ENCODE results near the gene ANGPTL3. TPM values are rescaled to one million over a fixed set of nuclear protein-coding genes. Genes with fewer than 3 reads are reported as not detected.
"Not testable (repeated sequence)": the region's sequence is repeated elsewhere in the genome, so short reads cannot be mapped to it uniquely, and the experiment has no call there.

The ANGPTL3 gene
- total and polyA plus RNA-seq, 10 of the 15 experiments (the other 5 are each of a cell fraction or from before 2014, with no cell fraction given) = 0.05 to 0.15 (median 0.07) TPM; not detected in 7

DNA sequence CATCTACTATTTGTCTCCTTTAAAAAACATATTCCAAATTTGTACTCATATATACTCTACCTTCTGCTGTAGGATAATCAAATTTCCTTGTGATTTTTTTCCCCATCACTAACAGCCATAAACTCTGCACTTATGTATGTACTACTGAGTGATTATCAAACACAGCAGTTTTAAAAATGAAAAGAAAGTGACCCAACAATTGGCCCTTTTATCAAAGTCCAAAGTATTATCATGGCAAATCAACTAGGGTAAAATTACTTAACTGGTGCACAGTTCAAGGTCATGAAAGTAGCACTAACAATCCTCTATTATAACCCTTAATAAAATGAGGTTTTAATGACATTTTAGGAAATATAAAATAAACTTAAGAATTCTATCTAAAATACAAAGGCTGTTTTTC is 11.6 kb downstream of the ANGPTL3 start:
- no peaks in the 10 kb centered on the region for H4K20me1 ChIP-seq (ENCODE audit: control insufficient read depth, insufficient read depth)
- in situ Hi-C loops (cut with MboI) = no loop called here
- POLR2A ChIA-PET = no interaction called here
- H3K4me2 ChIP-seq (ENCODE audit: control insufficient read depth, insufficient read depth) = no peak overlapping the region
- no peak overlapping the region for H3K27ac ChIP-seq (ENCODE audit: control insufficient read depth, insufficient read depth)
- TF ChIP-seq ZNF384 (IDR thresholded peaks at IDR 0.05; ENCODE audit: borderline replicate concordance, low read depth, low read length) (no peak), HDAC2 (IDR thresholded peaks at IDR 0.05) (no peak), GABPA (IDR thresholded peaks at IDR 0.05; ENCODE audit: low read depth) (no peak), EP300 (IDR thresholded peaks at IDR 0.05; ENCODE audit: borderline replicate concordance in 1 of 2, control insufficient read depth in 1 of 2, low read depth in 2 of 2, low read length in 2 of 2) (no peak), TAF1 (IDR thresholded peaks at IDR 0.05; ENCODE audit: borderline replicate concordance, low read depth, low read length) (no peak), TCF3 (IDR thresholded peaks at IDR 0.05; ENCODE audit: borderline replicate concordance, insufficient read depth, low read depth, low read length) (no peak), MYB (IDR thresholded peaks at IDR 0.05; ENCODE audit: borderline replicate concordance, low read depth, low read length) (no peak), EED (IDR thresholded peaks at IDR 0.05; ENCODE audit: low read depth) (no peak)
- TF ChIP-seq, protein P1, sequence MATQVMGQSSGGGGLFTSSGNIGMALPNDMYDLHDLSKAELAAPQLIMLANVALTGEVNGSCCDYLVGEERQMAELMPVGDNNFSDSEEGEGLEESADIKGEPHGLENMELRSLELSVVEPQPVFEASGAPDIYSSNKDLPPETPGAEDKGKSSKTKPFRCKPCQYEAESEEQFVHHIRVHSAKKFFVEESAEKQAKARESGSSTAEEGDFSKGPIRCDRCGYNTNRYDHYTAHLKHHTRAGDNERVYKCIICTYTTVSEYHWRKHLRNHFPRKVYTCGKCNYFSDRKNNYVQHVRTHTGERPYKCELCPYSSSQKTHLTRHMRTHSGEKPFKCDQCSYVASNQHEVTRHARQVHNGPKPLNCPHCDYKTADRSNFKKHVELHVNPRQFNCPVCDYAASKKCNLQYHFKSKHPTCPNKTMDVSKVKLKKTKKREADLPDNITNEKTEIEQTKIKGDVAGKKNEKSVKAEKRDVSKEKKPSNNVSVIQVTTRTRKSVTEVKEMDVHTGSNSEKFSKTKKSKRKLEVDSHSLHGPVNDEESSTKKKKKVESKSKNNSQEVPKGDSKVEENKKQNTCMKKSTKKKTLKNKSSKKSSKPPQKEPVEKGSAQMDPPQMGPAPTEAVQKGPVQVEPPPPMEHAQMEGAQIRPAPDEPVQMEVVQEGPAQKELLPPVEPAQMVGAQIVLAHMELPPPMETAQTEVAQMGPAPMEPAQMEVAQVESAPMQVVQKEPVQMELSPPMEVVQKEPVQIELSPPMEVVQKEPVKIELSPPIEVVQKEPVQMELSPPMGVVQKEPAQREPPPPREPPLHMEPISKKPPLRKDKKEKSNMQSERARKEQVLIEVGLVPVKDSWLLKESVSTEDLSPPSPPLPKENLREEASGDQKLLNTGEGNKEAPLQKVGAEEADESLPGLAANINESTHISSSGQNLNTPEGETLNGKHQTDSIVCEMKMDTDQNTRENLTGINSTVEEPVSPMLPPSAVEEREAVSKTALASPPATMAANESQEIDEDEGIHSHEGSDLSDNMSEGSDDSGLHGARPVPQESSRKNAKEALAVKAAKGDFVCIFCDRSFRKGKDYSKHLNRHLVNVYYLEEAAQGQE (IDR thresholded peaks at IDR 0.05; ENCODE audit: low read depth, low read length) = no peak
- TF ChIP-seq, protein P2, sequence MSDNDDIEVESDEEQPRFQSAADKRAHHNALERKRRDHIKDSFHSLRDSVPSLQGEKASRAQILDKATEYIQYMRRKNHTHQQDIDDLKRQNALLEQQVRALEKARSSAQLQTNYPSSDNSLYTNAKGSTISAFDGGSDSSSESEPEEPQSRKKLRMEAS (IDR thresholded peaks at IDR 0.05; ENCODE audit: low read depth, low read length) = no peak
- H3K9me3 ChIP-seq (replicated peaks; ENCODE audit: control insufficient read depth, insufficient read depth, low read length) = no peaks in the 10 kb centered on the region; the same call in 1 of the 3 replicates
- SMC1A ChIA-PET (ENCODE audit: uncharacterized antibody, unreplicated experiment) = interaction anchor here (1.6 kb wide), 1 partner anchor 14 kb away, joined by 5 read pairs; no protein-coding TSS in a partner anchor
- no peaks in the 10 kb centered on the region for H3K27me3 ChIP-seq (replicated peaks in 1 of 2; ENCODE audit: control insufficient read depth in 2 of 2, insufficient read depth in 2 of 2, low read length in 1 of 2)
- CTCF ChIA-PET = interaction anchor here (0.7 to 1.0 kb wide), 2 partner anchors 17 to 139 kb away, joined by 5 read pairs; no protein-coding TSS in a partner anchor
- H3K36me3 ChIP-seq (ENCODE audit: control insufficient read depth in 2 of 2, insufficient read depth in 2 of 2, low read length in 1 of 2) = peaks cover 0 to 3% of the 10 kb centered on the region in 2 experiments; a peak in 1 of 4 replicates
- H3K4me3 ChIP-seq = no peak overlapping the region
- H2AFZ ChIP-seq (ENCODE audit: control insufficient read depth, low read depth, low read length) = no peak overlapping the region
- RAD21 ChIA-PET (ENCODE audit: unreplicated experiment) = interaction anchor here (1.4 to 1.9 kb wide), 2 partner anchors 10 to 13 kb away, joined by 3 to 5 read pairs; no protein-coding TSS in a partner anchor
- intact Hi-C loops (cut with micrococcal nuclease; ENCODE audit: unreplicated experiment) = no loop called here
- no peaks in the 10 kb centered on the region for H3K79me2 ChIP-seq (ENCODE audit: control insufficient read depth, insufficient read depth, low read length)
- FAIRE-seq (no peak), DNase-seq (ENCODE audit: low read depth, low spot score) (no peak), ATAC-seq (no peak)
- no peak overlapping the region for H3K9ac ChIP-seq (ENCODE audit: control insufficient read depth, insufficient read depth, low read length)
- no TSS peak for BruUV-seq (replicated peaks)
- H3K4me1 ChIP-seq (ENCODE audit: control insufficient read depth, insufficient read depth, low read length) = peaks cover 10% of the 10 kb centered on the region

DNA sequence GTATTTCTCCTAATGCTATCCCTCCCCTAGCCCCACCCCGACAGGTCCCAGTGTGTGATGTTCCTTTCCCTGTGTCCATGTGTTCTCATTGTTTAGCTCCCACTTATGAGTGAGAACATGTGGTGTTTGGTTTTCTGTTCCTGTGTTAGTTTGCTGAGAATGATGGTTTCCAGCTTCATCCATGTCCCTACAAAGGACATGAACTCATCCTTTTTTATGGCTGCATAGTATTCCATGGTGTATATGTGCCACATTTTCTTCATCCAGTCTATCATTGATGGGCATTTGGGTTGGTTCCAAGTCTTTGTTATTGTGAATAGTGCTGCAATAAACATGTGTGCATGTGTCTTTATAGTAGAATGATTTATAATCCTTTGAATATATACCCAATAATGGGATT is 13.3 kb downstream of the ANGPTL3 start:
- POLR2A ChIA-PET; H3K36me3 ChIP-seq (ENCODE audit: control insufficient read depth in 2 of 2, insufficient read depth in 2 of 2, low read length in 1 of 2); DNase-seq (ENCODE audit: low read depth, low spot score); H3K9ac ChIP-seq (ENCODE audit: control insufficient read depth, insufficient read depth, low read length); H3K9me3 ChIP-seq (replicated peaks; ENCODE audit: control insufficient read depth, insufficient read depth, low read length); in situ Hi-C loops (cut with MboI); H2AFZ ChIP-seq (ENCODE audit: control insufficient read depth, low read depth, low read length); H3K4me2 ChIP-seq (ENCODE audit: control insufficient read depth, insufficient read depth); CTCF ChIA-PET; H3K4me3 ChIP-seq; FAIRE-seq; H3K27ac ChIP-seq (ENCODE audit: control insufficient read depth, insufficient read depth); H3K79me2 ChIP-seq (ENCODE audit: control insufficient read depth, insufficient read depth, low read length); ATAC-seq; H4K20me1 ChIP-seq (ENCODE audit: control insufficient read depth, insufficient read depth); H3K27me3 ChIP-seq (replicated peaks in 1 of 2; ENCODE audit: control insufficient read depth in 2 of 2, insufficient read depth in 2 of 2, low read length in 1 of 2); BruUV-seq (replicated peaks): not testable (repeated sequence)
- peaks cover 11% of the 10 kb centered on the region for H3K4me1 ChIP-seq (ENCODE audit: control insufficient read depth, insufficient read depth, low read length)
- ChIA-PET RAD21 (ENCODE audit: unreplicated experiment) (interaction anchor here (1.9 kb wide), 1 partner anchor 11 kb away, joined by 5 read pairs; no protein-coding TSS in a partner anchor), SMC1A (ENCODE audit: uncharacterized antibody, unreplicated experiment) (interaction anchor here (0.6 to 1.5 kb wide), 2 partner anchors 15 to 17 kb away, joined by 3 read pairs; no protein-coding TSS in a partner anchor)
- intact Hi-C loops (cut with micrococcal nuclease; ENCODE audit: unreplicated experiment) = loop anchor here (10.0 kb wide), 1 partner anchor 134 kb away; no protein-coding TSS in a partner anchor
- WGBS (ENCODE audit: insufficient coverage, insufficient replicate concordance, low lambda C conversion rate, missing lambda C conversion rate) = 91% methylated on average over 1 of the region's 1 CpG

Data from GM12878 (cell line).